Aortic smooth muscle cell (primary cell): ENCODE results near the gene RALBP1. TPM values are rescaled to one million over a fixed set of nuclear protein-coding genes. Genes with fewer than 3 reads are reported as not detected.

Source experiments
- total RNA-seq: library from RNA; depleted of rRNA; stranded (reverse); fragments of >200 nt; gene quantifications from 2 replicates; pipeline ENCODE4 v1.2.3, GENCODE V29; 2014

RALBP1 gene
- 69.7 and 72.4 TPM in 2 replicates for total RNA-seq

DNA sequence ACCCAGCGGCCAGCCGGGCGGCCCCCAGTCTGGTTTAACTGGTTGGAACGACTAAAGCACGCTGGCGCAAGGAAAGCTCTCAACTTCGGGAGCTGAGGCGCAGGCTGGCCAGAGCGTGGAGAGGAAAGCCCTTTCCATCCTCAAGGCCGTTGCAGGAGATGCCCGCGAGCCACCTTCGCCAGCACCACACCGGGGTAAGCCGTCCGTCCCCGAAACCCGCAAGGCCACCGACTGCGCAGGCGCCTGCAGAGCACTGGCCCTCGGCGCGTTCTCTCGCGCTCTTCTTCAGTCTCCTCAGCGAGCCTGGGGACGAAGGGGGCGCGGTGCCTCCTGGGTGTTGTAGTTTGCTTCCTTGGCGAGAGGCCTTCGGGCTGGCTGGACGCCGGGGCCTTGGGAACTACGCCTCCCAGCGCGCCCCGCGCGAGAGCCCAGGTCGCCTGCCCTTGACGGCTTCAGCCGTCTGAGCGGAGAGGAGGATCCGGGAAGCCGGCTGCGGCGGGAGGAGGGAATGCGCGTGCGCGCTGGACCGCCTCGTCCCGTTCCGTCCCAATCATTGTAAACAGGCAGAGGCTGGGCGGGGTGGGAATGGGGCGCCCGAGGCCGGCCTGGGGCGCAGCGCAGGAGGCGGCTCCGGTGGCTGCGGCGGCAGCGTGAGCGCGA, at the start of gene RALBP1:
RALBP1 (plus strand) TSS at position 531 of the 660 bp plus-strand sequence. CDS start 37,533 bp downstream, outside the sequence.

Other genes with a start within 250 kb of the RALBP1 start
- 144 and 148 TPM in 2 replicates for gene TWSG1, start 140.7 kb upstream of the RALBP1 start, total RNA-seq
- 91.6 and 101 TPM in 2 replicates for gene PPP4R1, start 139.0 kb downstream of the RALBP1 start, total RNA-seq
- gene RAB31, start 232.8 kb downstream of the RALBP1 start, total RNA-seq: 73.6 and 84.0 TPM in 2 replicates